ENCODE data around the gene CSNK1A1.
A peak's percentile ranks its signal among the peaks of the same experiment; 100 is the strongest.
"Not testable (repeated sequence)": the region's sequence is repeated elsewhere in the genome, so short reads cannot be mapped to it uniquely, and the experiment has no call there.

CSNK1A1 gene

GRCh38 chr5:149572170-149572569 lies 20.9 kb upstream of the CSNK1A1 start:
- no peak for DNase-seq

- no peak for DNase-seq
Observed at GRCh38 chr5:149567226-149567625, 16.0 kb upstream of the CSNK1A1 start.

GRCh38 chr5:149564542-149565140 lies 13.4 kb upstream of the CSNK1A1 start:
- peak; percentile 37 for DNase-seq

GRCh38 chr5:149563466-149563865 lies 12.2 kb upstream of the CSNK1A1 start:
- DNase-seq = no peak

GRCh38 chr5:149561848-149562247 lies 10.6 kb upstream of the CSNK1A1 start:
- no peak for DNase-seq

- DNase-seq = no peak
Observed at GRCh38 chr5:149559706-149560105, 8.5 kb upstream of the CSNK1A1 start.

GRCh38 chr5:149552553-149553160 lies 1.4 kb upstream of the CSNK1A1 start:
- no peak for DNase-seq

GRCh38 chr5:149552038-149552494 lies 827 bp upstream of the CSNK1A1 start:
- DNase-seq = no peak

- DNase-seq = peak; percentile 52
Observed at GRCh38 chr5:149550594-149551226, 529 bp downstream of the CSNK1A1 start.

GRCh38 chr5:149550268-149550583 lies 1.0 kb downstream of the CSNK1A1 start:
- no peak for DNase-seq

GRCh38 chr5:149549461-149550267 lies 1.6 kb downstream of the CSNK1A1 start:
- peak; percentile 54 for DNase-seq

- DNase-seq = no peak
Observed at GRCh38 chr5:149546974-149547373, 4.3 kb downstream of the CSNK1A1 start.

- no peak for DNase-seq
Observed at GRCh38 chr5:149545327-149545726, 5.9 kb downstream of the CSNK1A1 start.

GRCh38 chr5:149544028-149544420 lies 7.2 kb downstream of the CSNK1A1 start:
- no peak for DNase-seq

- no peak for DNase-seq
Observed at GRCh38 chr5:149543361-149544027, 7.7 kb downstream of the CSNK1A1 start.

GRCh38 chr5:149541893-149542292 lies 9.3 kb downstream of the CSNK1A1 start:
- DNase-seq = no peak

- DNase-seq = no peak
Observed at GRCh38 chr5:149540089-149540488, 11.2 kb downstream of the CSNK1A1 start.

GRCh38 chr5:149537374-149537975 lies 13.8 kb downstream of the CSNK1A1 start:
- no peak for DNase-seq

GRCh38 chr5:149535787-149536186 lies 15.5 kb downstream of the CSNK1A1 start:
- not testable (repeated sequence) for DNase-seq

GRCh38 chr5:149532413-149532812 lies 18.8 kb downstream of the CSNK1A1 start:
- no peak for DNase-seq

- DNase-seq = no peak
Observed at GRCh38 chr5:149529463-149529862, 21.8 kb downstream of the CSNK1A1 start.

GRCh38 chr5:149528281-149529060 lies 22.8 kb downstream of the CSNK1A1 start:
- no peak for DNase-seq

Measured in stimulated activated CD8-positive, alpha-beta memory T cell treated with anti-CD3 and anti-CD28 coated beads, Interleukin-4, amount 100 ng/mL, for 48 hours (primary cell).